ENCODE measurements around the gene KCNT1. TPM values are rescaled to one million over a fixed set of nuclear protein-coding genes. Genes with fewer than 3 reads are reported as not detected.

The KCNT1 gene
- total RNA-seq, 2 donors from 2014 or later: 0.48 TPM; not detected in 1

DNA sequence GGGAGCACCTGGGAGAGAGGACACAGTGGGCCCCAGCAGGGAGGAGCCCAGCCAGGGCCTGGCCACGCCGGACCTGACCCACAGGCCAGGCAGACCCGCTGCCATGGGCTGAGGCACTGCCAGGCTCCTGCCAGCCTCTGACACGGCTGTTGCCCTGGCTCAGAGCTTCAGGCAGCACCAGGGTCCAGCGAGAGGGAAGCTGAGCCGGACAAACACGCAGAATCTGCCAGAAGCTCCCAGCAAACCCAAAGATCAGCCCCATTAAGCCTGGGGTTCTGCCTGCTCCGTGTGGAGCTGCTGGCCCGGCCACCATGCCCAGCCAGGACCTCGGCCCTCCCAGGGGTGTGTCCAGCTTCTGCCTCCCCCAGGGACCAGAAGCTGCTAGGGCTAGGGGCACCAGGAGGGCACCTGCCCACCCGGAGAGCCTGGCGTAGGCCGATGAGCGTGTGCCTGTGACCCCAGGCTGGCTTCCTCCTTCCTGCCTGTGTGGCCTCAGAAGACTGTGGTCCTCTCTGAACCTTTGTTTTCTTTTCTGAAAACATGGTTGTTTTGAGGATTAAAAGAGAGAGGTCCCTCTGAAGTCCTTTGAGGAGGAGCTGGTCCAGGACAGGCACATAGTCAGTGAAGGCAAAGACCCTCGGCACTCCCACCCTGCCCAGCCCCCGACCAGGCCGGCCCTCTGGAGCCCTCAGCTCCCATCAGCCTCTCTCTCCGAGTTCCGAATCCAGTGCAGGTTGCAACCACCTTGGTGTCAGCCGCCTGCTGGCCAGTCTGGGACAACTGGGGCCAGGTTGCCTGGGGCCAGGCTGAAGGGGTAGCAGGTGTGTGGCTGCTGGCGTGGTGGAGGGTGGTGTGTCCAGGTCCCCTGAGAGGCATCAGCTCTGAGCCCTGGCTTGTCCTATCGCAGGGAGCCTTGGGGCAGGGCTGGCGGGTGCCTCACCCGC lies 39.6 kb downstream of the KCNT1 start:
- peaks cover 0 to 5% of the 10 kb centered on the region in 2 donors for H3K27me3 ChIP-seq
- H3K36me3 ChIP-seq: no peaks in the 10 kb centered on the region
- no peaks in the 10 kb centered on the region for H3K9me3 ChIP-seq
- H3K4me1 ChIP-seq: peaks cover 0 to 9% of the 10 kb centered on the region in 2 donors
- H3K27ac ChIP-seq: no peak overlapping the region
- TF ChIP-seq, protein P1, sequence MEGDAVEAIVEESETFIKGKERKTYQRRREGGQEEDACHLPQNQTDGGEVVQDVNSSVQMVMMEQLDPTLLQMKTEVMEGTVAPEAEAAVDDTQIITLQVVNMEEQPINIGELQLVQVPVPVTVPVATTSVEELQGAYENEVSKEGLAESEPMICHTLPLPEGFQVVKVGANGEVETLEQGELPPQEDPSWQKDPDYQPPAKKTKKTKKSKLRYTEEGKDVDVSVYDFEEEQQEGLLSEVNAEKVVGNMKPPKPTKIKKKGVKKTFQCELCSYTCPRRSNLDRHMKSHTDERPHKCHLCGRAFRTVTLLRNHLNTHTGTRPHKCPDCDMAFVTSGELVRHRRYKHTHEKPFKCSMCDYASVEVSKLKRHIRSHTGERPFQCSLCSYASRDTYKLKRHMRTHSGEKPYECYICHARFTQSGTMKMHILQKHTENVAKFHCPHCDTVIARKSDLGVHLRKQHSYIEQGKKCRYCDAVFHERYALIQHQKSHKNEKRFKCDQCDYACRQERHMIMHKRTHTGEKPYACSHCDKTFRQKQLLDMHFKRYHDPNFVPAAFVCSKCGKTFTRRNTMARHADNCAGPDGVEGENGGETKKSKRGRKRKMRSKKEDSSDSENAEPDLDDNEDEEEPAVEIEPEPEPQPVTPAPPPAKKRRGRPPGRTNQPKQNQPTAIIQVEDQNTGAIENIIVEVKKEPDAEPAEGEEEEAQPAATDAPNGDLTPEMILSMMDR (IDR thresholded peaks at IDR 0.05): no peak
- H3K4me3 ChIP-seq: no peak overlapping the region
- no peak for DNase-seq (ENCODE audit: low spot score)

- peaks cover 0 to 9% of the 10 kb centered on the region in 2 donors for H3K4me1 ChIP-seq
- TF ChIP-seq, protein P1 (IDR thresholded peaks at IDR 0.05): no peak
- H3K27ac ChIP-seq: no peak overlapping the region
These were observed 41.0 kb downstream of the KCNT1 start for GRCh38 chr9:135743021-135743420.

GRCh38 chr9:135743546-135744332 lies 41.8 kb downstream of the KCNT1 start:
- H3K9me3 ChIP-seq: no peaks in the 10 kb centered on the region
- TF ChIP-seq, protein P1 (IDR thresholded peaks at IDR 0.05): no peak
- peaks cover 0 to 9% of the 10 kb centered on the region in 2 donors for H3K4me1 ChIP-seq
- no peak overlapping the region for H3K4me3 ChIP-seq
- no peak for DNase-seq (ENCODE audit: low spot score)
- no peaks in the 10 kb centered on the region for H3K36me3 ChIP-seq
- H3K27me3 ChIP-seq: no peaks in the 10 kb centered on the region
- H3K27ac ChIP-seq: peak overlapping the region in 1 of 2 donors; percentile 4

More at GRCh38 chr9:135743021-135743420, 41.0 kb downstream of the KCNT1 start:
- no peak for DNase-seq (ENCODE audit: low spot score)
- Histone ChIP-seq H3K4me3 (no peak overlapping the region), H3K27me3 (no peaks in the 10 kb centered on the region), H3K36me3 (no peaks in the 10 kb centered on the region), H3K9me3 (no peaks in the 10 kb centered on the region)

DNA sequence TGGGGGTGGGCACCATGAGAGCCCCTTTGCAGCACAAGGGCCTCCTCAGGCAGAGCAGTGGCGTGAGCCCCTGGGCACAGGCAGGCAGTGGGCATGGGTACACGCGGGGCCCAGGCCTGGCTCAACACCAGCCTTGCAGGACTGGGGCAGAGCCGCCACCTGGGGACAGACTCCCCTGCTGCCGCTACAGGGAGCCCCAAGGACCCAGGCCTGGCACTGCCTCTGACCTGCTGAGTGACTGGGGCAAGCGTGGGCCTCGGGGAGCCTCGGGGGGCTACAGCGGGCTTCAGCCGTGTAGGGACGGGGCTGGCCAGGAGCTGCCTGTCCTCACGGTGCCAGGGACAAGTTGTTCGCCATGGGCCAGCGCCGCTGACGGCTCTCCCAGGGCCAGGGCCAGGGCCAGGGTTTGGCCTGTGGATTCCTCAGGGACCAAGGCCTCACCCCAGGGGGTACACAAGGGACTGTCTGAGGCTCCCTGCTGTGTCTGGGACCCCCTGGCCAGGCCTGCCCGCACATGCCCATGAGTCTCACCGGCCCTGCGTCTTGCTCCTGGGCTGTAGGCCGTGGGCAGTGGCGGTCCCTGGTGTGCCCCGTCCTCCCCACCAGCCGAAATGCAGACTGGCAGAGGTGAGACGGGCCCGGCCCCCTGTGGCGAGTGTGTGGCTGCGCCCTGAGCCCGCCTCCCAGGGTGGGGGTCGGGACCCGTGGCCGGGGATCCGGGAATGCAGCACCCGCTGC lies 42.5 kb downstream of the KCNT1 start:
- Histone ChIP-seq H3K27me3 (no peaks in the 10 kb centered on the region), H3K4me1 (peaks cover 0 to 9% of the 10 kb centered on the region in 2 donors), H3K4me3 (no peak overlapping the region), H3K27ac (peak overlapping the region in 1 of 2 donors; percentile 4), H3K36me3 (no peaks in the 10 kb centered on the region), H3K9me3 (no peaks in the 10 kb centered on the region)
- TF ChIP-seq, protein P1 (IDR thresholded peaks at IDR 0.05): no peak
- DNase-seq (ENCODE audit: low spot score): no peak

DNA sequence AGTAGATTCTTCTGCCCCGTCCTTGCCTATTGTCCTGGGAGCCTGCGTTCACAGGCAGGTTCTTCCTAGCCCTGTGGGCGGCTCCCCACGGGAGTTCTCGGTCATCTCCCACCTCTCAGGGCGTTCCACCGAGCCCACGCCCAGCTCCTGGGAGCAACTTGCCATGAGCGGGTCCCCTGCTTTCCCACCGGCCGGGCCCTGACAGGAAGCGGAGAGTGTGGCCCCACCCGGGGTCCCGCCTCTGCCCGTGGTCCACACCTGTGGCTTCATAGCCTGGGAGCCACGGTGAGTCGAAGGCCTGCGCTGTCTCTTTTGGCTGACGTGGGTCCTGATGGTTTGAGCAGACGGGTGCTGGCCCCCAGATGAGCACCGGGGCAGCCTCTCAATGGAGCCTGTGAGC lies 43.2 kb downstream of the KCNT1 start:
- Histone ChIP-seq H3K4me3 (no peak overlapping the region), H3K27ac (no peak overlapping the region), H3K9me3 (no peaks in the 10 kb centered on the region), H3K4me1 (peaks cover 0 to 9% of the 10 kb centered on the region in 2 donors), H3K27me3 (no peaks in the 10 kb centered on the region), H3K36me3 (no peaks in the 10 kb centered on the region)
- TF ChIP-seq, protein P1 (IDR thresholded peaks at IDR 0.05): no peak
- DNase-seq (ENCODE audit: low spot score): no peak
